Hematopoietic multipotent progenitor cell treated with erythropoietin and hydrocortisone succinate and interleukin-3 and kit ligand, for 15 days (in vitro differentiated cells): Measurements from ENCODE around the gene ARHGAP6.
A peak's percentile ranks its signal among the peaks of the same experiment; 100 is the strongest.
"Not testable (repeated sequence)": the region's sequence is repeated elsewhere in the genome, so short reads cannot be mapped to it uniquely, and the experiment has no call there.

Experiments
- DNase-seq: peaks from one replicate; pipeline ENCODE4 v3.0.0-alpha.2; 2015; ENCODE audit warnings: low spot score

Gene ARHGAP6

DNA sequence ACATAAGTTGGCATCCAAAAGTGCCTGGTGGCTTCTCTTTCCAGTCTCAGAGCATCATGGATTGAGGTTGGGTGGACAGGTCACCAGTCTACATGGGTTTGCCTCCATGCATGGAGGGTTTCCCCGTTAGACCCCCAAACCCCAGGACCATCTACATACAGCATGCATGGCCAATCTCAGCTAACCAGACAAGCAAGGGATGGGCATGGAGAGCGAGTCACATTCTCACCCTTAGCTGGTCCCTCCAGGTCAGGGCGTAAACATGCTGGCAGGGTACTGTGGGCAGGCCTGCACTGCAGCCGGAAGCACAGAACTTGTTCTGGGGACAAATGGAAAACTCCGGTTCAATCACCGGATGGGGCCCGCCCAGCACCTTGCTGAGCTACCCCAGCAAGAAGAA, 517.3 kb downstream of the ARHGAP6 start:
- DNase-seq, result no peak

DNA sequence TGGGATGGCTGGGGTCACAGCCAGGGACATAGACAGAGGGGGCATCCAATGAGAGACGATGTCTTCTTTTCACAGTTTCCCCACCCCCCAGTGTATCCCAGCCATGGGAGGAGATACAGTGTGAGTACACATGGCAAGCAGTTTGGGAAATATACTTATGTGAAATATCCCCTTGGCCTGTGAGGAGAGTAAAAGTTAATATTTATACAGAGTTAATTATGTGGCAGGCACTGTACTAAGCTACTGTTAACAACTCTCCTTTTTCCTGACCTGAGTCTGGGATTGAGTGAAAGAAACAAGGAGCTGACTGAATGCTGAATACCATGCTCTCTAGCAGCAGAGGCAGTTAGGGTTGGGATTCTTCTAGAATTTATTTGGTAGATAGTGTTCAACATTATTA, 519.3 kb downstream of the ARHGAP6 start:
- no peak for DNase-seq

DNA sequence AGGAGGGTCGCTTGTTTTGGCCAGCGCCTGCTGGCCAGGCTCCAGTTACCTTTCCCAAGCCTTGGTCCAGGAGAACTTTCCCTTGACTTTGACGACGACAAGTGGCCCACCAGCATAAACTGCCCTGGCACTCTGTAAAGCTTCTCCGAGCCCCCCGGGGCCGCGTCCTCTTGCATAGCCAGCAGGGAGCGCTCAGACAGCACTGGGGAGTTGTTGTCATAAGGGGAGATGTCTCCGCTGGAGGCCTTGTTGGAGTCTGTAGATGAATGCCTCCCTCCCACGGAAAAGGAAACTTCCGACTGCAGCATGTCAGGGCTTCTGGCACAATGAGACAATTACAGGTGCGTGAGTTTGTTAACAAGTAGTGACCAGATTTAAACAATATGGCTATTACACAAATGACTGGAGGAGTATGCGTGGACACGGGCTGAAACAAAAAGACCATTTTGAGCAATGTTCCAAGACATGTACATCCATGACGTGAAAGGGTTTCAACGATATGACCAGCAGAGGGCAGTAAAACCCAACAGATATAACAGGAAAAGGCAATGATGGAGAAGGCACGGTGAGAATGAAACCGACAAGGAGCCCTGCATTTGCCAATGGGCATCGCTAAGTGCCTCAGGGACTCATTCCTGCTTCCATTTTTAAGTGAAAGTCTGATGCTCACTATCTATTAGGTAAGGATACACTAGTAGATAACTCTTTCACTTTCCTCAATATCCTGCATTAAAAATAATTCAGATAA, 521.6 kb downstream of the ARHGAP6 start:
- peak; percentile 75 for DNase-seq

DNA sequence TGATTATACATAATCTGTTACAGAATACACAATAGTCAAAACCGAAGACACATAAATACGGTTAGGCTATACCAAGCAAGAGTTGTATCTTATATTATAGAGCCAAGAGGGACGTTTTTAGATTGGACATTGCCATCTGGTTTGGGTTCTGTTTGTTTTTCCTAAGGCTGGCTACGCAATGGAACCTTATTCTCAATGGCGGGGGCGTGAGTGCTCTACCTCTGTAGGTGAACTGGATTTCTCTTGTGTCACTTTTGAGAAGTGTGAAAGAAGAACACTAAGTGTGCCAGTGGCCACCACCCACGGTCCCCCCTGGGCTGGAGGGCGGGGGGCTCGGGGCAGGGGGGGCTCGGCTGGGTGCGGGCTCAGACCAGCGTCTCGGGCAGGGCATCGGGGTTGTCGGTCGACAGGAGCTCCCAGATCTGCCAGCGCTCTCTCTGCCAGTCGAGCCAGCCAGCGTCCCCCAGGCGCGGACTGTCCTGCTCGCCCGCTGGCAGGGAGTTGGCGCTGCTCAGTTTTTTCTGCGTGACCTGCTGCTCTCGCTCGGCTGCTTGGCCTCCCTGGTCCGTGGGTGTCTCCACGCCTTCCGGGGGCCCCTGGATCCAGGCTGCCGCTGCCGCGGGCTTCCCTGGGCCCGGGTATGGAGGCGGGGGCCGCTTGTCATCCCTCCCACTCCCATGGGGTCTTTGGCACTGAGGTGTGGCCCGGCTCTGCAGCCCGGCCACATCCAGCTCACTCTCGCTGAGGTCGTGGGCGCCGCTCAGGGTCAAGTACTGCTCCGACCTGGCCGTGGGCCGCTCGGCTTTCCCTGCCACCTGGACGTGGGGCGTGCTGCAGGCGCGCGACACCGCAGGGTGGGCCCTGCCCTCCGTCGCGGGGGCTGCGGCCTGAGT, 527.0 kb downstream of the ARHGAP6 start:
- DNase-seq, result no peak

DNA sequence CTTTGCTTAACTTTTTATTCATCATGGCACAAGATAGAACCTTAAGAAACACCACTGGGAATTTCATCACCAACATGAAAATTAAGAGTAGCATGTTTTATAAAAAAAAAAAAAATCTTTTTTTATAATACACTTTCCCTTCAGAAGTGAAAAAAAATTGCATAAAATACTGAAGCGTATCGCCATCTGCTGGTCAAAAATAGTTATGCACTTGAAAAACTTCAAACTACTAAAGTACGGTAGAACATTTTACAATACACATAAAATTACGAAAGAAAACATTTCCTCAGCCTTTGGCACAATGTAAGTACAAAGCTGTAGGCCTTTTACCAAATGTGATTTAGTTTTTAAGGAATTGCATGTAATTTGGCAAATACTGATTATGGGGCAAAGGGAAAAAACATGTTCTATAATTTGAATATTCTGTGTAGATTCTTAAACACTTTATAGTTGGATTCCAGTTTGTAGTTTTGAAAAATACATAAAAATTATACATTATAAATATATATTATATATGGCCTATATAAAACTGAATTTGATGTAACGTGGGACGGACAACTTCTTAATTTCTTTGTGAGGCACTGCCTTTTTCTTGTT, 528.1 kb downstream of the ARHGAP6 start:
- DNase-seq, result peak; percentile 63

DNA sequence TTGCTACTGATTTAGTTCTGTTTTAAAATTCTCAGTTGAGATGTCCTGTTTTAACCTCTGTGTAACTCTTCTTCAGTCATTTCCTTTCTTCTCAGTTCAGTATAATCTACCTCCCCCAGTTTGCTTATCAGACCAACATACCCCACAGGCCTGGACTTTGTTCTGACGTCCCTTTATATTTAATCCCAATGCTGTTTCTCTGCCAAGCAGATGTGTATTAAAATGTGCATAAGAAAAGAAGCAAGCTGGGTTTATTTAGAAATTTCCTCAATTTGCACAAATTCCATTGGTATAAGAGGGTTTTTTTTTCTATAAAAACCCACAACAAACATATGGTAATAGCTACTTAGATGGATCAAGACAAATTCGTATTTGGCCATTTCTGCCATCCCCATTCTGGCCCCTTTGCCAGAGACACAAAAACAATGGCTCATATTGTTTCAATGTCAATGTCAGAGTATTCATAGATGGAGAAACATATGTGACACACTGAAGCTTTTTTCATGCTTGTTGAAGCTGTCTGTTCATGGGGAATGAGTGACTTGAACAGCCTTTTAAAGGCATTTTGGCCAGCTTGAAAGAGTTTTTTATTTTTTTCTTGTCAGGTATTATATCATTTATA, 530.0 kb downstream of the ARHGAP6 start:
- no peak for DNase-seq

DNA sequence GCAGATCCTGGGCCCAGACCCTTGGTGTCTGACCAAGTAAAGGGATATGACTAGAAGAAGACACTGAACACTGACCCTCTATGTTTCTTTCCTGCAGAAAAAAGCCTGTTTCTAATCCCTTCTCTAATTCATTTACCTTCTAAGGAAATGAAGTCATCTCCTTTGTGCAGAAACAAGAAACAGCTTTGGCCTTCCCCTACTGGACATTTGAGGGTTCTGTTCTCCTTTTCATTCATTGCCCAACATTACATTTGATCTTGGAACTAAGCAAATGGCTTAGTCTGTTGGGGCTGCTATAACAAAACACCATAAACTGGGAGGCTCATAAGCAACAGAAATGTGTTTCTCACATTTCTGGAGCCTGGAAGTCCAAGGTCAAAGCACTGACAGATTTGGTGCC, 534.6 kb downstream of the ARHGAP6 start:
- no peak for DNase-seq

DNA sequence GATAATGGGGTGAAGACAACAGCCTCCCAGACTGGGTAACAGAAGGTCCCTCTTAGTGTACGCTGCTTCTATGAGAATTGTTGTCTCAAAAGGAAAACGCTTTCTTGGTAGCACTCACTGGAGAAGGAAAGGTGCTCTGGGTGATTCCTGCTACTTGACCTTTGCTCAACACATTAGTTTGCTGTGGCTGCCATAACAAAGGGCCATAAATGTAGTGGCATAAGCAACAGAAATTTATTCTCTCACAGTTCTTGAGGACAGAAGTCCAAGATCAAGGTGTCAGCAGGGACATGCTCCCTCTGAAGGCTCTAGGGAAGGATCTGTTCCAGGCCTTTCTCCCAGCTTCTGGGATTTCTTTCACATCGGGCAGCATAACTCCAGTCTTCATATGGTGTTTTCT, 535.6 kb downstream of the ARHGAP6 start:
- no peak for DNase-seq

DNA sequence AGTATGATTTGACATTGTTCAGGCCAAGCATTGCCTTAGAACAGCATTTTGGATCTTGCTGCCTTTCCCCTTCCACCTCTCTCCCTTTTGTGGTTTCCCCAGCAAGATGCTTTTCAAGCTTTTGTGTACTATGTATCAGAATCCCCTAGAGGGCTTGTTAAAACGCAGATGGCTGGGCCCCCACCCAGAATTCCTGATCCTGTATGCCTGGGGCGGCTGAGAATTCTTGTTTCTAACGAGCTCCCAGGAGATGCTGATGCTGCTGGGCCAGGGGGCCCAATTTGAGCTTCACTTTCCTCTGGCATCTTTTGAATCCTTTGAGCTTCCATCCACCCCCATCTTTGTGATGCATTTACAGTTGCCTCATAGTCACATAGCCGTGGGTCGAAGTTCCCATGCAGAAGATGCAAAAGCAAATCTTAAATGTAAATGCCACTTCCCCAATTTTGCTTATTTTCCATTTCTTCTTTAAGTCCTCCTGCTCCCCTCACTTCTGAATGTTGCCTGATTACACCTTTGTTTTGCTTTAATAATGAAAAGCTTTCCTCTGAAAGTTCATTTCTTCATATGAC, 536.1 kb downstream of the ARHGAP6 start:
- DNase-seq, result no peak

DNA sequence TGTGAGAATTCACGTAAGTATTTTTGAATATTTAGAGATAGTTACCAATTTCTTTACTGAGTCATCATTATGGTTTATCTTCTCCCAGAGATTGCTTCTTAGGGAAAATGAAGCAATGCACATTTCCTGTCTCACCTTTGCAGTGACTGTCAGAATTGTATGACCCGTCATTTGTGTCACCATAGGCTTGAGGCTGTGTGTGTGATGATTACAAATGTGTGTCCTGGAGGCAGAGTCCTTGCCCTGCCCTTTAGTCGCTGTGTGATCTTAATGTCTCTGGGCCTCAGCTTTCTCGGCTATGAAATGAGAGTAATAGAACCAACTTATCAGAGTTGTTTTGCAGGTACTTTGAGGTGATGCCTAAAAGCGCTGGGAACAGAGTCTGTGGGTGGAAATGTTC, 540.7 kb downstream of the ARHGAP6 start:
- no peak for DNase-seq

DNA sequence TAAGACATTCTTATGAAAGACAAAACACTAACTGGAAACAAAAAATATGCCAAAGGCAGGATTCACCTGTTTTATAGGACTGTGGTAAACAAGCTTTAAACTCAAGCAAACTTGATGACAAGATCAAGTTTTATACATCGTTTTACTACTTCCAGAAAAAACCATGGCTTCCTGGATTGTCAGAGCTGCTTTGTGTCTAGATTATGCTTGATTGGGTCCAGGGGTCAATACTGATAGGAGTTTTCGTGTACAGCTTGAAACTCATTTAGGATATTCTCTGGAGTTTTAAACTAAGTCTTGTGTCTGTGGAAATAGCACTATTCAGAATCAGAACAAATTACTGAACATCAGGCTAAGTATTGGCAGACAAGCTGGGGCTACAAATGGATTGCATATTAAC, 541.6 kb downstream of the ARHGAP6 start:
- DNase-seq, result no peak

DNA sequence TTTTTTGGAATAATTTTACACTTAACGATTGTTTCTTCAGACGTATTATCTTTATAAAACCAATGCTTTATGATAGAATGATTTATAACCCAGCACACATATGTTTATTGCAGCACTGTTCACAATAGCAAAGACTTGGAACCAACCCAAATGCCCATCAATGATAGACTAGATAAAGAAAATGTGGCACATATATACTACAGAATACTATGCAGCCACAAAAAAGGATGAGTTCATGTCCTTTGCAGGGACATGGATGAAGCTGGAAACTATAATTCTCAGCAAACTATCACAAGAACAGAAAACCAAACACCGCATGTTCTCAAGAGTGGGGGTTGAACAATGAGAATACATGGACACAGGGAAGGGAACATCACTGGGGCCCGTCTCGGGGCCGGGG, 542.6 kb downstream of the ARHGAP6 start:
- not testable (repeated sequence) for DNase-seq

DNA sequence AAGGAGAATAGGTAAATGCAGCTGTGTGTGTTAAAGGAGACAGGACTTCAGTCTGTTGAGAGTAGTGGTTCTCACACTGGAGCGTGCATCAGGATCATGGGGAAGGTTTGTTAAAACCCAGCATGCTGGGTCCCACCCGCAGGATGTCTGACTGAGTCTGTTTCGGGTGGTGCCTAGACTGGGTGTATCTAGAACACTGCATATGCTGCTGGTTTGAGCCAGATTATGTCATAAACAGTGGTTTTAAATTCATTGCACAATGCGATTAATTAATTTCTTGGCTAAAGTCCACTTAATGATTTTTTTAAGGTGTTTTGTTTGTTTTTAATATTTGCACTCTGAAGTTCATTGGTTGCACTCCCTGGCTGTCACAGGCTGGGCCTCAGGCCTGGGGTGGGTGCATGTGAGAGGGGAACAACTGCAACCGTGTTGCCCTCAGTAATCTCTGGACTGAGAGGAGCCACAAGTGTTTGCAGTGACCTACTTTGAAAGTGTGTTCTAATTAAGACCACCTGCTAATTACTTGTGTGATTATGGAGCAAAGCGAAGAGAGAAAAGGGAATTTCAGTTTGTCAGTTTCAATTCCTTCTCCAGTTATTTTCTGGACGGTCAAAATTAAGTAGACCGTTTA, 546.3 kb downstream of the ARHGAP6 start:
- DNase-seq, result peak; percentile 72

DNA sequence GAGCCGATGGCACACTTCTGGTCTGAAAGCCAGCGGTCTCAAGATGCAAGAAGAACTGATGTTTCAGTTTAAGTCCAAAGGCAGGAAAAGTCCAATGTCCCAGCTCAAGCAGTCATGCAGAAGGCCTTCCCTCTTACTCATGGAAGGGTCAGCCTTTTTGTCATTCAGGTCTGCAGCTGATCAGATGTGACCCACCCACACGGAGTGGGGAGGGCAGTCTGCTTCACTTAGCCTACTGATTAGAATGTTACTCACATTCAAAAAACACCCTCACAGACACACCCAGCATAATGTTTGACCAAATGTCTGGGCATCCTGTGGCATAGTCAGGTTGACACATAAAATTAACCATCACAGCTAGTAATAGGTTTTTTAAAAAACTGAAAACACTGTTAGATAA, 548.0 kb downstream of the ARHGAP6 start:
- DNase-seq, result peak; percentile 49

DNA sequence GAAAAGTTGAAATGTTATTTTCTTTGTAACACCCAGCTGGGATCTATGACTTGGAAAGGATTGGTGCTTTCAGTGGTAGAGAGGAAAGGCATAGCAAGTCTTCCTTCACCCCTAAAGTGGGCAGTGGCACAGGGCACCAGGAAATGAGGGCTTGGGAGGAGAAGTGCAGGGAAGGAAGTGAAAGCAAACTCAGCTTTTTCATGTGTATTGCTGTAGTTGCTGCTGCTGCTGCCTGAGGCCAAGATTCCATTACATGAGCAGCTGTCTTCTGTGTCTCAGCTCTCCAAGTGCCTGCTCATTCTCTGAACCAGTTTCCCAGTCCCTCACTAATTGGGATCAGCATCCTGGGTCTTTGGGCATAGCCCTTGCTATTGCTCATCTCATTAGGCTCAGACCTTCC, 552.0 kb downstream of the ARHGAP6 start:
- DNase-seq, result no peak

DNA sequence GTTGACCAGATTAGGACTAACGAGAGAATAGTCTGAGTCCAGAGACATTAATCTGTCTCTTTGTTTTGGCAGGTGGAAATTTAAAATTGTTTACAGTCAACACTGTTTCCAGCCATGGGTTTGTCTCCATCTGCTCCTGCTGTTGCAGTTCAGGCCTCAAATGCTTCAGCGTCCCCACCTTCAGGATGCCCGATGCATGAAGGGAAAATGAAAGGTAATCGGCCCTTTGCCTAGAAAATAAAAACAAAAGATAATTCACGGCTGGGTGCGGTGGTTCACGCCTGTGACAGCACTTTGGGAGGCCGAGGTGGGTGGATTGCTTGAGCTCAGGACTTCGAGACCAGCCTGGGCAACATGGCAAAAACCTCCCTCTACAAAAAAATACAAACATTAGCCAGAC, 553.8 kb downstream of the ARHGAP6 start:
- DNase-seq, result peak; percentile 12

DNA sequence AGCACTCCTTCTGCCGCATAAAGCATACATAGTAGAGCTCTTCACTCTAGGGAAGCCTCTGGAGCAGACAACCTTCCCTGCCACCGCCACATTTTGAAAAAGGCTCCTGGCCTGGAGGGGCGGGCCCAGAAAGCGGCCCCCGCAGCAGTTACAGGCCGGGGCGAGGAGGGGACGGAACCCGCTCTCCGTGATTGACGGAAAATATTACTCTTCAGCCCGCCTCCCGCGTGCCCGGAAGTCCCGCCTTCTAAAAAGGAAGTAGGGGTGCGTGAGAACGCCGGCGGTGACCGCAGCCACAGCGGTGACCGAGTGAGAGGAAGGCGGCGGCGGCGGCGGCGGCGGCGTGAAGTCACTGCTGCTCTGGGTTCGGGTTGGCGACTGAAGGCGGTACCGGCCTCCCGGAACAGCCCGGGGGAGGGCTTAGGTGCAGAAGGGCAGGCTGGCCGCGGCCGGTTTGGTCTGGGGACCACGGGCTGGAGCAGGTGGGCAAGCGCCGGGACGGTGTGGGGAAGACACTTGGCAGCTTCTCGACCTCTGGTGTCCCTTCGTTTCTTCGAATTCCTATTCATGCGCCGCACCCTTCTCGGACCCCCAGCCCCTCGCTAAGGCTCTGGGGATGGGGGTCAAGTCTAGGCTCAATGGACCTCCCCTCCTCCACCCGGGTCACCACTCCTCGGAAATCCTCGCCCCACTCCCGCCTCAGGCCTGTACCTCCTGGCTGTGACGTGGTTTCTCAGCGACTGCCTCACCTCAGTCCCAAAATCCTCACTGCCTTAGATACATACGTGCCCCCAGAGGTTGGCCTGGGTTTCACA, 554.5 kb downstream of the ARHGAP6 start, which contains the start of gene HCCS:
Gene HCCS (plus strand): TSS at position 296 of the 815 bp plus-strand sequence. CDS start 729 bp downstream, outside the sequence.
- peak; percentile 87 for DNase-seq

DNA sequence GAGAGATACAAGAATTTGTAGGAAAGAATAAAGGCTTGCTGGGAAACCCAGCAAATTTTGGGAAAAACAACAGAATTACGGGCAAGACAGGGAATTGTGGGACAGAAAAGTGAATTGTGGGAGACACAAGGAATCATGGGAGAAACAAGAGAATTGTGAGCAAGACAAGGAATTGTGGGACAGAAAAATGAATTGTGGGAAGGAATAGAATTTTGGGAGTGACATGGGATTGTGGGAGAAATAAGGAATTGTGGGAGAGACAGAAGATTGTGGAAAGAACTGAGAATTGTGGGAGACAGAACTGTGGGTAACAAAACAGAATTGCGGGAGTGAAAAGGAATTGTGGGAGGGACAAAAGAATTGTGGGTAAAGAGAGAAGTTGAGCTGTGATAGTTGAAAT, 555.8 kb downstream of the ARHGAP6 start:
- no peak for DNase-seq

DNA sequence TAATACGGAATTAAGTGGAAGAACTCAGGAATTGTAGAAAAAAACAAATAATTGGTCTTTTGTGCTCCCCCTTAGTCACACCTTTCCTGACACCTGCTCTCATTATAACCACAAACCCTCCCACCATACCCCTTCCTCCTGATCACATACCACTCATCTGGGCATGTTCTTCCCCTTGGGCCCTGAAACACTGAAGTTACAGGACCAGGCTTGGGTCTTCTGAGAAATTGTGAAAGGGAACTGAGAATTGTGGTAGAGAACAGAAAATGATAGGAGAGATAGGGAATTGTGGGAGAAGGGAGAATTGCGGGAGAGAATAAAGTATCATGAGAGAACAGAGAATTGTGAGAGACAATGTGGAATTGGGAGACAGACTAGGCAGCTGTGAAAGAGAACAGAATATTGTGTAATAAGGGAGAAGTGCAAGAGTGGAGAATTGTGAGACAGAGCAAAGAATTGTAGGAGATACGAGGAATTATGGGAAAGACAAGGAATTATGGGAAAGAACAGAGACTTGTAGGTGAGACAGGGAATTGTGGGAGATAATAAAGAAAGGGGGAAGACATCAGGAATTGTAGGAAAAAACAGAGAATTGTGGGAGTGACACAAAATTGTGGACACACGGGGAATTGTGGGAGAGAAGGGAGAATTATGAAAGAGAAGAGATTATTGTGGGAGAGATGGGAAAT, 557.3 kb downstream of the ARHGAP6 start:
- no peak for DNase-seq

DNA sequence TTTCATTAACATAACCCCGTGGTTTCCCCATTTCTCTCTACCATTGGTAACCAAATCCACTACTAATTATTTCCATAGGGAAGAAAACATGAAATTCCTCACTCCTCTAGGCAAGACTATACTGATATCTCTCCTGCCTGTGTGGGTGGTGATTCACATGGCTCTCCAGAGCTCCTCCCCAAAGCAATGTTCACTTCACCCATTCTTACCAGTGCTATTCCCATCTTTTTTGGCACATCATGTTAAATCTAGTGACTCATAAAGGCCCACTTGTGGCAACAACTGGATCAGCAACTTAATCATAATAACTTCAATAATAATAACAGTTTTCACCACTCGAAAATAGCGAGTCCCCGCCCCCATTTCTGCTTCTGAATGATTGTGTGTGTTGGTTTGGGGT, 560.6 kb downstream of the ARHGAP6 start:
- DNase-seq, result no peak
